Measurements from ENCODE around the gene PIP4K2C. TPM values are rescaled to one million over a fixed set of nuclear protein-coding genes. Genes with fewer than 3 reads are reported as not detected.
"Not testable (repeated sequence)": the region's sequence is repeated elsewhere in the genome, so short reads cannot be mapped to it uniquely, and the experiment has no call there.

Gene PIP4K2C
- total RNA-seq, 4 donors from 2014 or later = 22.7 to 30.7 (median 29.0) TPM

- no peaks in the 10 kb centered on the region for H3K9me3 ChIP-seq
- peaks cover 16 to 42% (median 30%) of the 10 kb centered on the region in 4 donors for H3K4me1 ChIP-seq
- peaks cover 0 to 14% (median 6%) of the 10 kb centered on the region in 4 donors for H3K36me3 ChIP-seq
- H3K27ac ChIP-seq (replicated peaks in 1 of 4) = peak overlapping the region in 2 of 4 donors; percentile 54 to 65
- WGBS = 26% methylated on average over 3 of the region's 26 CpGs
- H3K27me3 ChIP-seq = peaks cover 0 to 77% (median 10%) of the 10 kb centered on the region in 4 donors
- peak overlapping the region; percentile 61 to 68 (median 63) for H3K4me3 ChIP-seq
- intact Hi-C loops (cut with DNase I) = no loop called here
- DNase-seq (ENCODE audit: extremely low spot score) = peak; percentile 64
- TF ChIP-seq POLR2A (IDR thresholded peaks at IDR 0.05; ENCODE audit: low read depth) (no peak), CTCF (IDR thresholded peaks at IDR 0.05) (no peak), POLR2AphosphoS5 (IDR thresholded peaks at IDR 0.05) (no peak), EP300 (IDR thresholded peaks at IDR 0.05) (no peak)
These were observed 40.6 kb downstream of the PIP4K2C start for GRCh38 chr12:57631566-57632072.

- DNase-seq (ENCODE audit: extremely low spot score) = peak; percentile 87
- no peak for TF ChIP-seq POLR2A (IDR thresholded peaks at IDR 0.05; ENCODE audit: low read depth)
- no peak for TF ChIP-seq EP300 (IDR thresholded peaks at IDR 0.05)
- no peak for TF ChIP-seq CTCF (IDR thresholded peaks at IDR 0.05)
- no peak for TF ChIP-seq POLR2AphosphoS5 (IDR thresholded peaks at IDR 0.05)
- Histone ChIP-seq H3K27me3 (peaks cover 0 to 73% (median 10%) of the 10 kb centered on the region in 4 donors), H3K9me3 (no peaks in the 10 kb centered on the region), H3K36me3 (peaks cover 0 to 13% (median 4%) of the 10 kb centered on the region in 4 donors), H3K27ac (replicated peaks in 1 of 4) (peak overlapping the region; percentile 30 to 65 (median 58)), H3K4me1 (peaks cover 16 to 35% (median 29%) of the 10 kb centered on the region in 4 donors), H3K4me3 (peak overlapping the region; percentile 61 to 68 (median 63))
- 1% methylated on average over 37 of the region's 67 CpGs for WGBS
- intact Hi-C loops (cut with DNase I) = no loop called here
These were observed 41.3 kb downstream of the PIP4K2C start for GRCh38 chr12:57632073-57632957.

- WGBS = 16% methylated on average over 12 of the region's 58 CpGs
- peak; percentile 84 to 98 (median 87) for TF ChIP-seq CTCF (IDR thresholded peaks at IDR 0.05)
- TF ChIP-seq POLR2AphosphoS5 (IDR thresholded peaks at IDR 0.05) = peak in 1 of 2 donors; percentile 42
- TF ChIP-seq POLR2A (IDR thresholded peaks at IDR 0.05; ENCODE audit: low read depth) = no peak
- no peak for TF ChIP-seq EP300 (IDR thresholded peaks at IDR 0.05)
- peak; percentile 92 for DNase-seq (ENCODE audit: extremely low spot score)
These were observed 42.2 kb downstream of the PIP4K2C start, which contains the start of gene B4GALNT1 for GRCh38 chr12:57632958-57633840. B4GALNT1 (minus strand) TSS chr12:57633201; CDS start chr12:57632132, 1,069 bp downstream.

GRCh38 chr12:57636731-57637130, 45.7 kb downstream of the PIP4K2C start:
- intact Hi-C loops (cut with DNase I) = not testable (repeated sequence)

More at GRCh38 chr12:57632958-57633840, 42.2 kb downstream of the PIP4K2C start, which contains the start of gene B4GALNT1:
- Histone ChIP-seq H3K27ac (replicated peaks in 1 of 4) (peak within 1 kb of the TSS; percentile 30 to 65 (median 58)), H3K4me1 (peaks cover 16 to 29% (median 26%) of the 10 kb centered on the region in 4 donors), H3K27me3 (peaks cover 0 to 68% (median 10%) of the 10 kb centered on the region in 4 donors), H3K9me3 (no peaks in the 10 kb centered on the region), H3K4me3 (peak within 1 kb of the TSS; percentile 61 to 68 (median 63)), H3K36me3 (peaks cover 0 to 7% (median 2%) of the 10 kb centered on the region in 4 donors)
- intact Hi-C loops (cut with DNase I) = no loop called here

More at GRCh38 chr12:57636731-57637130, 45.7 kb downstream of the PIP4K2C start:
- not testable (repeated sequence) for H3K27ac ChIP-seq (replicated peaks in 1 of 4); H3K9me3 ChIP-seq; DNase-seq (ENCODE audit: extremely low spot score); H3K36me3 ChIP-seq; H3K4me3 ChIP-seq
- peaks cover 0 to 71% (median 4%) of the 10 kb centered on the region in 4 donors for H3K27me3 ChIP-seq
- peaks cover 14 to 19% (median 19%) of the 10 kb centered on the region in 4 donors for H3K4me1 ChIP-seq
- WGBS = 84% methylated on average over 9 of the region's 9 CpGs

All from esophagus muscularis mucosa (tissue), 4 donors.